GM18907 (cell line): ENCODE measurements around the gene KCNQ1OT1.
"Not testable (repeated sequence)": the region's sequence is repeated elsewhere in the genome, so short reads cannot be mapped to it uniquely, and the experiment has no call there.

Experiments used
- ATAC-seq: cut with Tn5 transposase; IDR thresholded peaks from one replicate; pipeline ENCODE4 v1.9.1; 2021; ENCODE audit warnings: mild to moderate bottlenecking, moderate library complexity; ENCODE audit not compliant: unreplicated experiment

The KCNQ1OT1 gene

DNA sequence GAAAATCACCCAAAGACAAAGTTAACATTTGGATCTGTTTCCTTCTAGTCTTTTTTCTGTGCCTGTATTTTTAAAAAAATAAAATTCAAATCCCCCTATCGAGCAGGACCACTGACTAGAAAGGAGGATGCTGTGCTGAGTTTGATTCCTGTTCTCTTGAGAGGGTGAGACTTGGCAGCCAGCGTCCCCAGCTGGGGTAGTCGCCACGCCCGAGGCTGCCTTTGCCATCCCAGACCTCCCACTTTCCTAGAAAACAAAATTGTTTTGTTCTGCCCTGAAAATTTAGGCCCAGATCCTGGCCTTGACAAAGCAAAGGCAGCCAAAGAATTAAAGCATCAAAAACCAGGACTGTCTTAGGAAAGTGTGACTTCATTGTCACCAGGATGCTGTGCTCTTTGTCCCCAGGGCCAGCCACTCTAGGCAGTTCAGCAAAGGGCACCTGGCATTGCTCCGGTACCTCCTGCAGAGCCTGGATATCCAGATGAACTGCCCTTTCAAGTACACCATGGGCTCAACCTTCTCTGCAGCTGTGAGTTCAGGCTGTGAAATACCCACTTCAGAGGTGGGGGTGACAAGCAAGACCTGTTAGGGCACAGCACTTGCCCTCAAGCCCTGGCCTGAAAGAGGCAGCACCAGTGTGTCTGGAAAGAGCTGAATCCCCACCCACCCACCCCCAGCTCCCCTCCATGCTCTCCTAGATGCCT, 44.6 kb downstream of the KCNQ1OT1 start:
- no peak for ATAC-seq

DNA sequence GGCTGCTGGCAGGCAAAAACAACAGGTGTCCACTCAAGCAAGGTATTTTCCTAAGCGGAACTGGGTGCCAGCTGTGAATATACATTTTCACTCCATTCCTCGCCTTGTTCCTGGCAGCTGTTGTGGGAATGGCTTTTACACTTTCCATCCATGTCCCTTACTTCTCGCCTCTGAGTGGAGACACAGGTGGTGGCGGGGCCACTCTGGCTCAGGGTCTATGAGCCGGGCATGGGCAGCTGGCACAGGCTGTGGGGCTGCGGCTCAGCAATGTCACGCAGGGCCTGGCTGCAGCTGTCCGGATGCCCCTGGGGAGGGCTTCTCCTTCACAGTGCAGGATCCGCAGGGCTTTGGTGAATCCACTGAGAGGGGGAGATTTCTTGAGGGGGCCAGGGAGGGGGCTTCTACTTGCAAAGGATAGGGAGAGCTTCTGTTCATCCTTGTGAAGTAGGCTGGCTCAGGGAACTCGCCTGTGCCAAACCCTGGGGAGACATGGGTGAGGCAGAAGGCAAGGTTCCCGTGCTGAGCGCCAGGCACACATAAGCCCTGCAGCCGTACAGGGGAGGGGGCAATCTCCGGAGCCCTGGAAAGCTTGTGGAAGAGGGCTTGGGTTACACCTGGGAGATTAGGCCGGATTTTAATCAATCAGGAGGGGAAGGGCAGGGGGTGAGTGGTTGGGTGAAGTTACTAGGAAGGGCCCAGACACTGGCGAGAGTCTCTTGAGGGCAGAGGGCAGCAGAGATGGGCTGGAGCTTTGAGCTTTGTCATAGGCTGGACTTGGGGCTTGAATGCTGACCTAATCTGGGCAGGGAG, 45.7 kb downstream of the KCNQ1OT1 start:
- ATAC-seq = no peak

DNA sequence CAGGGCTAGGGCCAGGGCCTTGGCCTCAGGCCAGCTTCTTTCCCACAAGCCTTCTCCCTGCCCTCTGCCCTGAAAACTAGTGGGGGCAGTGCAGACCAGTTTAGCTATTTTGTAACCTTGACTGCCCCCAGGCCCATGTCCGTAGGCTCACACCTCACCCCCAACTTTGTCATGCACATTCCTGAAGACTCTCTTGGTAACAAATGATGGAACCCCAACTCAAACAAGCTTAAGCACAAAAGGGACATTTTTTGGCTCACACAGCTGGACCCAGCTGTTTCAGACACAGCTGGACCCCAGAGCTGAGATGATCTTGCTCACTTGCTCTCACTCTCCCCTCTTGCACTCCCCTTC, 46.6 kb downstream of the KCNQ1OT1 start:
- ATAC-seq = no peak

DNA sequence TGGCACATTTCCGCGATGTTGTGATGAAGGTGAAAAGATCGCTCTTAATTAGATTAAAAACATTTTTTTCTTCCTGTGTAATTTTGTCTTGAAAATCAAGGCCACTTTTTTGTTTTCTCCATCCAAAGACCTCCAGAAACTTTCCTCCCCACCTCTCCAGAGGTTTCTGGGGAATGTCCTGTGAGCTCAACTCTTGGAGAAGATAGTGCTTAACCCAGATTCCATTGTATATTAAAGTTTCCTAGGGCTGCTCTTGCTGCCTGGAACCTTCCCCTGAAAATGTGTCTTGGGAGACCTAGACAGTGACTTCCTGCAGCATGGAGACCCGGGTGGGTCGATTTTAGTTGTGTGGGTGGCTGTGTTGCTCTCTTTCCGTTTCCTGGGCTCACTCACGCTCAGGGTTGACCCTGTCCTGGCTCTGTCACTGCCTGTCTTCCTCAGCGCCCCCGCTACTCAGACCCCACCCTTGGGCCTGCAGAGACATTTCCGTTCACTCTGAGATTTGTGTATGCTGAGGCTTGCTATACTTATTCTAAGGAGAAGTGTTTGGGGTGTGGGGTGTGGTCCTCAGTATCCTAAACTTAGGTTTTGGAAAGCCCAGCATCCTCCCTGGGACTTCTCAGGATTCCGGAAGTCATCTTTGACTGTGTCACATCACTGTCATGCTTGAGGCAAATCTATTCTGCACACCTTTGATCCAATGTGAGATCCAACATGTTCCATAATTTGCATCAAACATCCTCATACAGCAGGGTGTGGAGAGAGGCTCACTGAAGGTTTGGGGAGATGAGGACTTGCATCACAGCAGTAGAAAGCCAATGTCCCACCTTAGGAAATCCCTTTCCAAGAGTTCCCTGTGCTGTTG, 47.2 kb downstream of the KCNQ1OT1 start:
- no peak for ATAC-seq

DNA sequence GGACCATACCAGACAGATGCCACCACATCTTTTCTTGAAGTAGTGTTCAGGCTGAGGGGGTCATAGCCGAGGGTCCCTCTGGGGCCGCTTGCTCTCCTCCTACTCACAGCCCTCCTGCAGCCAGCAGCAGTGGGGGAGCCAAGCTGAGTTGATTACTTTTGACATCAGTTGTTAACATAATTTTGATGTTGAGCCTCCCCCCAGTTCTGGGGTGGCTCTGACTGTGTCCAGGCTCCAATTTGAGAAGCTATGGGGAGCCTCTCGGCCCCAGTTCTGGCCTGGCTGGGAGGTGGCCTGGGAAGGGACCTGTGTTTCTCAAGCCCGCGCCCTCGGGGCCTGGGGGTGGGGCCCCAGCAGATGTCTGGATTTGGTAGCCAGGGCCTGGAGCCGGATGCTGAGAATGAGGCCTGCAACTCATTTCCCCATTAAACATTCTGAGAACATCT, 47.9 kb downstream of the KCNQ1OT1 start:
- no peak for ATAC-seq

DNA sequence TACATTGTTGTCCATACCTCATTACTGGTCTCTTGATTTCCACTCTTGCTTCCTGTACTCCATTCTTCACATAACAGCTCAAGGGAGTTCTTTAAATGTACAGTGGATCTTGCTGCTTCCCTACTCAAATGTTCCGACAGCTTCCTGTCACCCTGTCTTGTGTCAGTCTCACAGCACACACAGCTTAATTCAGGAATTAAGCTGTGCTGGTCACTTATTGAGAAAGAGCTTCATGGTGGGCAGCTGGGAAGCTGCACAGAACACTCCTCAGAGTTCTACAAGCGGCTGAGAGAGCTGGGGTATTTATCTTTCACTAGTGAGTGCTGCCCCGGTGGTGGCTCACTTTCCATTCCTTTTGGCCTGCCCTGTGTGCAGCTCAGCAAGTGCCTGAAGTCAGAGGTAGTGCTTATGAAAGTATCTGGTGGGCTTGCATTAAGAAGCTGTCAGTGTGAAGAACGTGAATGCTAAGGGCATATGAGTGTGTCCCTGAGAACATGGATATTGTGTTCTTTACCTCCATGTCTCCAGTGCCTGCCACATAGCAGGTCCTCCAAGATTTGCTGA, 48.7 kb downstream of the KCNQ1OT1 start:
- no peak for ATAC-seq

DNA sequence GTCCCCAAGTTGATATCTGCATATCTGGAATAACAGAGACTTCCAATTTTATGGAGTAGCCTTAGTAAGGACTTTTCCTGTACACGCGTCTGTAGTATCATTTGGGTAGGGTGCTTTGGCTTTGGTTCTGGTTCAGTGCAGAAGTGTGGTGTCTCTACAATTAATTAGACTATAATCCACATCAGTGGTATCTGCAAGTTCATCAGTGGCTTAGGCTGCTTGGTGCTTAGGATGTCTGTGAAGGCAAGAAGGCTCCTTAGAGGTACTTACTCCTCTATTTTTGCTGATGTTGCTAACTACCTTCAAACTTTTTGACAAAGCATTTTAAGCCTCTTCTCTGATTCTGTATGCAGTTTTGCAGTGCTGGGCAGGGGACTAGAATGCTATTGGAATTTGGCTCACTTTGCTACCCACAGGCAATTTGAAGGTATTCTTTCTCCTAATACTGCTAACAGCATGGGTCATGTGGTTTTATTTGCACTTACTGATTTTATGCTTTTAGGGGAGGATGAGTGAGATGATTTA, 49.4 kb downstream of the KCNQ1OT1 start:
- no peak for ATAC-seq

DNA sequence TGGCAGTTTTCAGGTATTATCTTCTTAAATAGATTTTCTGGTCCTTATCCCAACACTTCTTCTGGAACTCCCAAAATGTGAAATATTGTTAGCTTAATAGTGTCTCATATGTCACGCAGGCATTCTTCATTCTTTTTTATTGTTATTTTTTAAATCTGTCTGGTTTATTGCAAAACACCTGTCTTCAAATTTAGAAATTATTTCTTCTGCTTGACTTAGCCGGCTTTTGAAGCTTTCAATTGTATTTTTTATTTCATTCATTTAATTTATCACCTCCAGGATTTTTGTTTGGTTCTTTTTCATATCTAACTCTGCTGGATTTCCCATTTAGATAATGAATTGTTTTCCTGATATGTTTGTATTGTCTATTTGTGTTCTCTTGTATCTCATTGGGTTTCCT, 49.9 kb downstream of the KCNQ1OT1 start:
- no peak for ATAC-seq

DNA sequence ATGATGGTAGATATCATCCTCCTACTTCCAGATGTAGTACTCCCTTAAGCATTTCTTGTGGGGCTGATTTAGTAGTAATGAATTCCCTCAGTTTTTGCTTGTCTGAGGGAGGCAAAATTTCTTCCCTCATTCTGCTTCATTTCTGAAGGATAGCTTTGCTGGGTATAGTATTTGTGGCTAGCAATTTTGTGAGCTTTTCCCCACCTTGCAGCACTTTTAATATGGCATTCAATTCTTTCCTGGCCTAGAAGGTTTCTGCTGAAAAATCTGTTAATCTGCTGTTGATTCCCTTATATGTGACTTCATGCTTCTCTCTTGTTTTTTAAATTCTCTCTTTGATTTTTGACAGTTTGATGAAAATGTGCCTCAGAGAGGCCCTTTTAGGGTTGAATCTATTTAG, 50.4 kb downstream of the KCNQ1OT1 start:
- ATAC-seq = no peak

DNA sequence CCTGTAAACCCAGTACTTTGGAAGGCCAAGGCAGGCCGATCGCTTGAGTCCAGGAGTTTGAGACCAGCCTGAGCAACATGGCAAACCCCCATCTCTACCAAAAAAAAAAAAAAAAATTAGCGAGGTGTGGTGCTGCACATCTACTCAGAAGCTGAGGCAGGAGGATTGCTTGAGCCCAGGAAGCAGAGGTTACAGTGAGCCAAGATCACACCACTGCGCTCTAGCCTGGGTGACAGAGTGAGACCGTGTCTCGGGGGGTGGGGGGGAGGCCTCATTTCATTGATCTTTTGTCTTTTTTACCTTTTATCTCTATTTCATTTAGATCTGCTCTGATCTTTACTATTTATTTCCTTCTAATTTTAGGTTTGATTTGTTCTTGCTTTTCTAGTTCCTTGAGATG, 51.8 kb downstream of the KCNQ1OT1 start:
- ATAC-seq = no peak

DNA sequence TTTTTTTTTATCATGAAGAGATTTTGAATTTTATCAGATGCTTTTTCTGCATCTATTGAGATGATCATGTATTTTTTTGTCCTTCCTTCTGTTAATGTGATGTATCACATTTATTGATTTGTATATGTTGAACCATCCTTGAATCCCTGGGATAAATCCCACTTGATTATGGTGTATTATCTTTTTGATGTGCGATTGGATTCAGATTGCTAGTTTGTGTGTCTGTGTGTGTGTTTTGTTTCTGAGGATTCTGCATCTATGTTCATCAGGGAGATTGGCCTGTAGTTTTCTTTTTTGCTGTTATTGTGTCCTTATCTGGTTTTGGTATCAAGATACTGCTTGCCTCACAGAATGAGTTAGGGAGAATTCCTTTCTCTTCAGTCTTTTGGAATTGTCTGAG, 52.6 kb downstream of the KCNQ1OT1 start:
- no peak for ATAC-seq

DNA sequence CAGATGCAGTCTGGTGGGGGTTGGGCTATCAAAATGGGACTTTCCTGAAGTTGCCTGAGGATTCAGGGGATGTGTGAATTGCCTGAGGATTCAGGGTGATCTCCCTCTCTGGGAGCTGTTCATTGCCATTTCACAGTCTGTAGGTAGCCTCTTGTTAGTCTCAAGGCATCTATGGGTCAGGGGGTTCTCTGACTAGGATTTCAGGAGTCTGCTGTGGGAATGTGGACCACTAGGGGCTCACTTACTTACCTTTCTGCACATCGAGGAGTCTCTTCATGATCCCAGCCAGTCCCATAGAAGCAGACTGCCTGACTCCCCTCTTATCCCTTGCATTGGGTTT, 54.0 kb downstream of the KCNQ1OT1 start:
- ATAC-seq = no peak

DNA sequence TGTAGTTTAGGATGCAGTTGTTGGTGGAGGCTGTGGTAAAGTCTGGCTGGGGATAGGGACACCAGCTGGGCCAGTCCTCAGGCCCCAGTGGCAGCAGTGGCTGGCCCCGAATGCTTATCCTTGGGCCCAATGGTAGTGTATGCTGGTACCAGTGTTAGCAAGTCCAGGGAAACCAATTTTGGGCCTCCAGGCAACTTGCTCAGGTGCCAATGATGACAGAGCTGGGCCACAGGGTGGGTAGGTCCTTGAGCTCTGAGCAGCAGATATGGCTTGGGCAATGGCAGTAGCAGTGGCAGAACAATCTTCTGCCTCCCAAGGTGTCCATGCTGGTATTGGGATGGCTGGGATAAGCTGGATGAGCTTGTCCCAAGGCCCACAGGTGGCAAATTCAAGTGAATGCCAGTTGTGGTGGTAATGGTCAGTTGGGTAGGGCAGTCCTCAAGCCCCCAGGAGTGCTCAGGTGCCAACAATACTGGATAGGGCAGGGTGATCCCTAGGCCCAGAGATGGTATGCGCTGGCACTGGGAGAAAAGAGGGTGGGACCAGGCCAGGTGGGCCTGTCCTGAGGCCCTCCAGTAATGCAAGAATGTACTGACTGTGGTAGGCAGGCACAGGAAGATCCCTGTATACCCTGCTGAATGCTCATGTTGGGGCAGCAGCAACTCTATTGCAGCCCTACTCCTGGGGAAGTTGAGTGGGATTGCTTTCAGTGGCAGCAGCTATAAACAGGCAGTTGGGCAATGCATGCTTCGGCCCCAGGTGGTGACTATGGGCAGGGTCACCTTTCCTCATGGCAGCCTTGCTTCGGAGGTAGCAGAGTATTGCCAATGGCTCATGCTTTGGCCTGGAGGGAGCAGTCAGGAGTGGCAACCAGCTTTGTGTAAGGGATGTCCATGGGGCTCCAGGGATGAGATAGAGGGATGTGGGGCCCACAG, 54.7 kb downstream of the KCNQ1OT1 start:
- ATAC-seq = no peak

DNA sequence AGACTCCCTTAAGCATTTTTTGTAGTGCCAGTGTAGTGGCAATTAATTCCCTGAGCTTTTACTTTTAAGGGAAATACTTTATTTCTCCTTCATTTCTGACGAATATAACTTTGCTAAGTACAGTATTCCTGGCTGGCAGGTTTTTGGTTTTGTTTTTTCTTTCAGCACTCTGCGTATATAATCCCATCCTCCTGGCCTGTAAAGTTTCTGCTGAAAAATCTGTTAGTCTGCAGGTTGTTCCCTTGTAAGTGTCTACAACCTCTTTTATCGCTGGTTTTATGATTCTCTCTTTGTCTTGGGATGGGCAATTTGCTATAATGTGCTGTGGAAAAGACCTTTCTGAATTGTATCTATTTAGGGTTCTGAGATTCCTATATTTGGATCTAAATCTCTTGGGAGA, 56.0 kb downstream of the KCNQ1OT1 start:
- ATAC-seq = no peak

DNA sequence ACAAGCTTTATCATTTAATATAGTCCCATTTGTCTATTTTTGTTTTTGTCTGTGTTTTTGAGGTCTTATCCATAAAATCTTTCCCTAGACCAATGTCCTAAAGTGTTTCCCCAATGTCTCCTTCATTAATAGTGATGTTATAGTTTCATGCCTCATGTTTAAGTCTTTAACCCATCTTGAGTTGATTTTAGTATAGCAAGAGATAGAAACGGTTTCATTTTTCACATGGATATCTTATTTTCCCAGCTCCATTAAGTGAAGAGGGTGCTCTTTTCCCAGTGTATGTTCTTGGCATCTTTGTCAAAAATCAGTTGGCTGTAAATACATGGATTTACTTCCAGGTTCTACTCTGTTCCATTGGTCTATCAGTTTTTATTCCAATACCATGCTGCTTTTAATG, 58.2 kb downstream of the KCNQ1OT1 start:
- no peak for ATAC-seq

DNA sequence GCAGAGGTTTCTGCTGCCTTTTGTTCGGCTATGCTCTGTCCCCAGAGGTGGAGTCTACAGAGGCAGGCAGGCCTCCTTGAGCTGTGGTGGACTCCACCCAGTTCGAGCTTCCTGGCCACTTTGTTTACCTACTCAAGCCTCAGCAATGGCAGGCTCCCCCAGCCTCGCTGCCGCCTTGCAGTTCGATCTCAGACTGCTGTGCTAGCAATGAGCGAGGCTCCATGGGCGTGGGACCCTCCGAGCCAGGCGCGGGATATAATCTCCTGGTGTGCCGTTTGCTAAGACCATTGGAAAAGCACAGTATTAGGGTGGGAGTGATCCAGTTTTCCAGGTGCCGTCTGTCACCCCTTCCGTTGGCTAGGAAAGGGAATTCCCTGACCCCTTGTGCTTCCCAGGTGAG, 60.0 kb downstream of the KCNQ1OT1 start:
- ATAC-seq = not testable (repeated sequence)

DNA sequence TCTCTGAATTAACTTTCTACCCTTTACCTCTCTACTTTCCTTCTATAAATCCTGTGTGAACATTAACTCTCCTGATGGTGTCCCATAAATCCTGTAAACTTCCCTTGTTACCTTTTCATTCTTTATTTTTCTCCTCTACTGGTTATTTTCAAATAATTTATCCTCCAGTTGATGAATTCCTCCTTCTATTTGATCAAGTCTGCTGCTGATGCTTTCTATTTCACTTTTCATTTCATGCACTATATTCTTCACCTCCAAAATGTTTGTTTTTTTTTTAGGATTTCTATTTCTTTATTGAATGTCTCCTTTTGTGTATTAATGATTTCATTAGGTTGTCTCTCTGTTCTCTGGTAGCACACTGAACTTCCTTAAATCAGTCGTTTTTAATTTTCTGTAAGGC, 68.6 kb downstream of the KCNQ1OT1 start:
- ATAC-seq = no peak

DNA sequence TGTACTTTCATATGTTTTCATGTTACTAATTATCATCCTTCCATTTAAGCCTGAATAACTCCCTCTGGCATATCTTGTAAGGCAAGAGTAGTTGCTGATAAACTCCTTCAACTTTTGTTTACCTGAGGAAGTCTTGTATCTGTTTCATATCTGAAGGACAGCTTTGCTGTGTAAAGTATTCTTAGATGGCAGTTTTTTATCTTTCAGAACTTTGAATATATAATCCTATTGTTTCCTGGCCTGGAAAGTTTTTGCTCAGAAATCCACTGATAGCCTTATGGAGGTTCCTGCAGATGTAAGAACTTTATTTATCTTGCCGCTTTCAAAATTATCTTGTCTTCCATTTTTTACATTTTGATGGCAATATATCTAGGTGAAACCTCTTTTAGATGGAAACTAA, 69.1 kb downstream of the KCNQ1OT1 start:
- ATAC-seq = no peak

DNA sequence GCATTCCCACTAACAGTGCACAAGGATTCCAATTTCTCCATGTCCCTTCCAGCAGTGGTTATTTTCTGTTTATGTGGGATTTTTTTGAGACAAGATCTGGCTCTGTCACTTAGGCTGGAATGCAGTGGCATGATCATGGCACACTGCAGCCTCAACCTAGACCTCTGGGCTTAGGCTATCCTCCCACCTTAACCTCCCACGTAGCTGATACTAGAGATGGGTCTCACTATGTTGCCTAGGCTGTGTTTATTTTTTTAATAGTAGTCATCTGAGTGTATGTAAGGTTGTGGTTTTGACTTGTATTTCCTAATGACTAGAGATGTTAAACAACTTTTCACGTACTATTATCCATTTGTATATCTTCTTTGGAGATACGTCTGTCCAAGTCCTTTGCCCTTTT, 74.6 kb downstream of the KCNQ1OT1 start:
- no peak for ATAC-seq

DNA sequence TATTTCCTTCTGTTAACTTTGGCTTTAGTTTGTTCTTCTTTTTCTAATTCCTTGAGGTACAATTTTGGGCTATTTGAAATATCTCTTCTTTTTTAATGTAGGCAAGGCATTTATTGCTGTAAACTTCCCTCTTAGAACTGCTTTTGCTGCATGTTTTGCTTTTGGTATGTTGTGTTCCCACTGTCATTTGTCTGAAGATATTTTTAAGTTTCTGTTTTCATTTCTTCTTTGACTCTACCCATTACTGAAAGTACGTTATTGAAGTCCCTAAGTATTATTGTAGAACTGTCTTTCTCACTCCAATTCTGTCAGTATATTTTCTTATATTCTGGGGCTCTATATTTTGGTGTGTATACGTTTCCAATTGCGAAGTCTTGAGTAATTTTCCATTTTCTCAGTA, 77.9 kb downstream of the KCNQ1OT1 start:
- no peak for ATAC-seq
